Measurements from ENCODE around the gene ATE1. TPM values are rescaled to one million over a fixed set of nuclear protein-coding genes. Genes with fewer than 3 reads are reported as not detected.
"Not testable (repeated sequence)": the region's sequence is repeated elsewhere in the genome, so short reads cannot be mapped to it uniquely, and the experiment has no call there.

Gene ATE1
- total RNA-seq, 2 donors from 2014 or later: 31.0 to 62.0 TPM

DNA sequence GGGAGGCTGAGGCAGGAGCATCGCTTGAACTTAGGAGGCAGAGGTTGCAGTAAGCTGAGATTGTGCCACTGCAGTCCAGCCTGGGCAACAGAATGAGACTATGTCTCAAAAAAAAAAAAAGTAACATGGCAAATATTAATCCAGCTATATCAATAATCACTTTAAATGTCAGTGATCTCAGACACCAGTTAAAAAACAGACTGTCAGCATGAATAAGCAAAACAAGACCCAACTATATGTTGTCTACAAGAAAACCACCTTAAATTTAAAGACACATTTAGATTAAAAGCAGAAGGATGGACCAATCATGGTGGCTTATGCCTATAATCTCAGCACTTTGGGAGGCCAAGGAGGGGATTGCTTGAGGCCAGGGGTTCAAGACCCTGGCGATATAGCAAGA is 8.5 kb upstream of the ATE1 start:
- no peaks in the 10 kb centered on the region for H3K9me3 ChIP-seq
- no peaks in the 10 kb centered on the region for H3K27me3 ChIP-seq
- H3K4me1 ChIP-seq: no peaks in the 10 kb centered on the region
- H3K36me3 ChIP-seq: no peaks in the 10 kb centered on the region
- no peak overlapping the region for H3K27ac ChIP-seq
- DNase-seq (ENCODE audit: low spot score): no peak
- H3K4me3 ChIP-seq: no peak overlapping the region
- TF ChIP-seq, protein P1, sequence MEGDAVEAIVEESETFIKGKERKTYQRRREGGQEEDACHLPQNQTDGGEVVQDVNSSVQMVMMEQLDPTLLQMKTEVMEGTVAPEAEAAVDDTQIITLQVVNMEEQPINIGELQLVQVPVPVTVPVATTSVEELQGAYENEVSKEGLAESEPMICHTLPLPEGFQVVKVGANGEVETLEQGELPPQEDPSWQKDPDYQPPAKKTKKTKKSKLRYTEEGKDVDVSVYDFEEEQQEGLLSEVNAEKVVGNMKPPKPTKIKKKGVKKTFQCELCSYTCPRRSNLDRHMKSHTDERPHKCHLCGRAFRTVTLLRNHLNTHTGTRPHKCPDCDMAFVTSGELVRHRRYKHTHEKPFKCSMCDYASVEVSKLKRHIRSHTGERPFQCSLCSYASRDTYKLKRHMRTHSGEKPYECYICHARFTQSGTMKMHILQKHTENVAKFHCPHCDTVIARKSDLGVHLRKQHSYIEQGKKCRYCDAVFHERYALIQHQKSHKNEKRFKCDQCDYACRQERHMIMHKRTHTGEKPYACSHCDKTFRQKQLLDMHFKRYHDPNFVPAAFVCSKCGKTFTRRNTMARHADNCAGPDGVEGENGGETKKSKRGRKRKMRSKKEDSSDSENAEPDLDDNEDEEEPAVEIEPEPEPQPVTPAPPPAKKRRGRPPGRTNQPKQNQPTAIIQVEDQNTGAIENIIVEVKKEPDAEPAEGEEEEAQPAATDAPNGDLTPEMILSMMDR (IDR thresholded peaks at IDR 0.05): no peak

DNA sequence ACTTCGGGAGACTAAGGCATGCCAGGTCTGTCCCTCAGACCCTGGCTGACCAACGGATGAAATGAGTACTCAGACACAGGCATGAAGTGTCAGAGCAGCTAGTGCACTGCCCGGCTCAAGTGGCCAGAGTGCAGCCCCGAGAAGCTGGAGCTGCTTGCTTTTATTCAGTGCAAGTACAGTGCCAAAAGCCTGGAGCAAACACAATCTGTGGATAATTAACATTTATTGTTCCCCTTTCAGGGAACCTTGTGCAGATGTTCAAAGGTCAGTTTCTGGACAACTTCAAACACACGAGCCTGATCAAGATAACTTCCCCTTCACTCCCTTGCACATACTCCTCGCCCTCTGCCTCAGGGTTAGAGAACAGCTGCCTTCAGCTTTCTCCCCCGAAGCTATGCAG is 7.9 kb upstream of the ATE1 start:
- H3K4me1 ChIP-seq: no peaks in the 10 kb centered on the region
- H3K9me3 ChIP-seq: no peaks in the 10 kb centered on the region
- H3K27me3 ChIP-seq: no peaks in the 10 kb centered on the region
- no peak overlapping the region for H3K27ac ChIP-seq
- no peak overlapping the region for H3K4me3 ChIP-seq
- TF ChIP-seq, protein P1 (IDR thresholded peaks at IDR 0.05): no peak
- H3K36me3 ChIP-seq: no peaks in the 10 kb centered on the region
- peak; percentile 44 for DNase-seq (ENCODE audit: low spot score)

DNA sequence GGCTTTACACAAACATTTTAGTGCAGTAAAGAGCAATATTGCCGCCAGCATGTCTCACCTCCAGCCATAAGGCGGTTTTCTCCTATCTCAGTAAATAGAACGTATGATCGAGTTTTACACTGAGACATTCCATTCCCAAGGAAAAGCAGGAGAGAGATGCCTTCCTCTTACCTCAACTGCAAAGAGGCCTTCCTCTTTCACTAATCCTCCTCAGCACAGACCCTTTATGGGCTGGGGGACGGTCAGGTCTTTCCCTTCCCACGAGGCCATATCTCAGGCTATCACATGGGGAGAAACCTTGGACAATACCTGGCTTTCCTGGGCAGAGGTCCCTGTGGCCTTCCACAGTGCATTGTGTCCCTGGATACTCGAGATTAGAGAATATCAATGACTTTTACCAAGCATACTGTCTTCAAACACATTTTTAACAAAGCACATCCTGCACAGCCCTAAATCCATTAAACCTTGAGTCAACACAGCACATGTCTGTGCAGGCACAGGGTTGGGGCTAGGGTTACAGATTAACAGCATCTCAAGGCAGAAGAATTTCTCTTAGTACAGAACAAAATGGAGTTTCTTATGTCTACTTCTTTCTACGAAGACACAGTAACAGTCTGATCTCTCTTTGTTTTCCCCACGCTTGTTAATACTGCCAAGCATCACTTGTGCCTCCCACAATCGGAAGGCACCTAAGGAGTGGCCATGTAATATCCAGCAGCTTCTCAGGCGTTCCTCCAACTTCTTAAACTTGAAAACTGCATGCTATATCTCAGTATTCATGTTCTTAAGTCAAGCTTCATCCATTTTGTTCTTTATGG is 2.6 kb upstream of the ATE1 start:
- H3K9me3 ChIP-seq, H3K36me3 ChIP-seq, H3K27ac ChIP-seq, H3K4me3 ChIP-seq, H3K27me3 ChIP-seq: not testable (repeated sequence)
- peaks cover 0 to 13% of the 10 kb centered on the region in 2 donors for H3K4me1 ChIP-seq
- peak; percentile 34 for DNase-seq (ENCODE audit: low spot score)

DNA sequence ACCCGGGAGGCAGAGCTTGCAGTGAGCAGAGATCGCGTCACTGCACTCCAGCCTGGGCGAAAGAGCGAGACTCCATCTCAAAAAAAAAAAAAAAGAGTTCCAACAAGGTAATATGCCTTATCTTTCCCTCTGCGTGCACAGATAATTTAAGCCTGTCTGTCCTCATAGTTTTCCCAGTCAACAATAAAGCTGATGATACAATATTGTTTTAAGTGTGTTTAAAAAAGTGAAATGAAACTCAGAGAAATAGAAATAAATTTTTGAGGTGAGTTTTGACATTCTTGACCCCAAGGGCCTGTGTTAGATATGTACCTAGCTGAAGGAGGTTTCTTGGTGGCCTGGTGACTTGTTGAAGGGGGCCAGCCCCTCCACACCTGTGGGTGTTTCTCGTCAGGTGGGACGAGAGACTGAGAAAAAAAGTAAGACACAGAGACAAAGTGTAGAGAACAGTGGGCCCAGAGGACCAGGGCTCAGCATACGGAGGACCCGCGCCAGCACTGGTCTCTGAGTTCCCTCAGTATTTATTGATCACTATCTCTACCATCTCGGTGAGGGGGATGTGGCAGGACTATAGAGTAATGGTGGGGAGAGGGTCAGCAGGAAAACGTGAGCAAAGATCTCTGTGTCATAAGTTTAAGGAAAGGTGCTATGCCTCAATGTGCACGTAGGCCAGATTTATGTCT is 1.9 kb upstream of the ATE1 start:
- not testable (repeated sequence) for H3K4me3 ChIP-seq, H3K27me3 ChIP-seq, H3K27ac ChIP-seq, H3K9me3 ChIP-seq, H3K36me3 ChIP-seq
- H3K4me1 ChIP-seq: peaks cover 0 to 13% of the 10 kb centered on the region in 2 donors
- peak; percentile 16 for DNase-seq (ENCODE audit: low spot score)

DNA sequence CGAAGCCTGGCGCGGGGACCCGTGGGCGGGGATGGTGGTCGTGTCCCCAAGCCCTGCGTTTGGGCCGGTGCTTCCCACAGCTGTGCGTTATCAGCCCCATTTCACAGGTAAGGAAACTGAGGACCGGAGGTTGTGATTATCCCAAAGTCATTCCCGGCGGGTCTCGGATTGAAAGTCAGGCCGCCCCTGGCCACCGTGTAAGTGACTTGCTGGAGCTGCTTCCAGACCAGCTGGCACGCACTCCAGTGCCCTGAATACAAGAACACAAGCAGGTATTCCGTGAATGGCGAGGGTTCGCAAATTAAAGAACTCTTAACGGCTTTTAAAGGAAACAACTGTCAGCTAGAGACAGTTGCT is 675 bp upstream of the ATE1 start:
- Histone ChIP-seq H3K9me3 (no peaks in the 10 kb centered on the region), H3K36me3 (peaks cover 4% of the 10 kb centered on the region), H3K27me3 (no peaks in the 10 kb centered on the region), H3K27ac (peak overlapping the region; percentile 97 to 99), H3K4me1 (peaks cover 0 to 13% of the 10 kb centered on the region in 2 donors), H3K4me3 (peak overlapping the region; percentile 92 to 97)
- TF ChIP-seq, protein P1 (IDR thresholded peaks at IDR 0.05): no peak
- DNase-seq (ENCODE audit: low spot score): no peak

DNA sequence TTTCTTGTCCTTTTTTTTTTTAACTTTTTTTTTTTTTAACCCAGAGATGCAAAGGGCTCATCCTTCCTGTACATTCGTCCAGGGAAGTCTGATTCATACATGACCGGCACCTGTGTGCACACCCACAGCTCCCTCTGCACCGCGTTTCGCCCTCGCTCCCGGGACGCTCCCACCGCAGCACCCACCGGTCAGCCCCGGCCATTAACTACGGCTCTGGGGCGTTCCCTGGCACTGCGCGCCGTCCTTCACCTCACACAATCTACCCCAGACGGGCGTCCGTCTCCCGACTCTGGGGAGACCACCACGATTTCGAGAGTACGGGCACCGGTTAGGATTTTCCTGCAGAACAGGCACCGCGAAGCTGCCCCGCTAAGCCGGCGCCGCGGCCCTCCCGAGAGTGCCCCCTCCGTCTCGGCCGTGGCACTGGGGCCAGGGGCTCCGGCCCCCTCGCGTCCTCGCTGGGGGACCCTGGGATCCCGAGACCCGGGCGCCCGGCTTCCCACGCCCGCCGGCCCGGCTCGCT is 452 bp downstream of the ATE1 start:
- Histone ChIP-seq H3K4me3 (peak overlapping the region; percentile 92 to 97), H3K36me3 (peaks cover 8% of the 10 kb centered on the region), H3K4me1 (peaks cover 0 to 13% of the 10 kb centered on the region in 2 donors), H3K27me3 (no peaks in the 10 kb centered on the region), H3K9me3 (no peaks in the 10 kb centered on the region), H3K27ac (peak overlapping the region; percentile 97 to 99)
- peak; percentile 64 for DNase-seq (ENCODE audit: low spot score)
- TF ChIP-seq, protein P1 (IDR thresholded peaks at IDR 0.05): no peak

Data from right atrium auricular region (tissue), 2 donors.